Pancreas (tissue), 10 donors: ENCODE data around the gene PKNOX2. TPM values are rescaled to one million over a fixed set of nuclear protein-coding genes. Genes with fewer than 3 reads are reported as not detected.

Source experiments
- ATAC-seq, 4 donors: fragments of 200-7000 bp; cut with Tn5 transposase; one replicate each; pipeline versions ENCODE4 v1.8.0 to v1.9.1; 2020; ENCODE audit warnings: mild to moderate bottlenecking in 4 of 4, moderate library complexity in 4 of 4
- DNase-seq, 6 donors: peaks; one replicate each; pipeline ENCODE4 v3.0.0-alpha.2; 2020
- FAIRE-seq: peaks from 2 replicates; lab custom pipeline; 2012; peaks lifted over from hg19 to GRCh38; lab: Jason Lieb, UNC
- H3K27ac ChIP-seq, 4 donors: fragments of 200-600 bp; sonication (generic); 1 replicate in 3 of 4; 2 replicates in 1 of 4; pipeline versions ENCODE4 v1.5.0 to v1.8.0; 2020
- H3K27me3 ChIP-seq, 4 donors: fragments of 200-600 bp; one replicate each; pipeline ENCODE4 v1.8.0; 2021
- H3K36me3 ChIP-seq, 3 donors: fragments of 200-600 bp; sonication (generic) in 1 of 3; one replicate each; pipeline versions ENCODE4 v1.5.0 to v1.8.0; 2020 to 2021
- H3K4me1 ChIP-seq, 3 donors: fragments of 200-600 bp; one replicate each; pipeline ENCODE4 v1.8.0; 2021
- H3K4me3 ChIP-seq, 4 donors: fragments of 200-600 bp; sonication (generic) in 2 of 4; one replicate each; pipeline versions ENCODE4 v1.5.0 to v1.8.0; 2020 to 2021
- H3K9me3 ChIP-seq, 4 donors: fragments of 200-600 bp; one replicate each; pipeline ENCODE4 v1.8.0; 2021
- CTCF ChIP-seq, 4 donors: fragments of 200-600 bp; sonication (generic) in 3 of 4; IDR thresholded peaks; one replicate each; pipeline versions ENCODE4 v1.5.0 to v1.8.0; 2021; ENCODE audit warnings: antibody characterized with exemption in 4 of 4
- WGBS, 2 donors: extraction: QIAGEN DNeasy Blood & Tissue Kit; methylation state at CpG; one replicate each; pipeline ENCODE4 v1.1.7; 2013; 5-methylcytosine and 5-hydroxymethylcytosine counted together
- intact Hi-C, 3 donors: fragments of 100-400 bp; cut with DNase I; formaldehyde crosslinking; loops; one replicate each; pipeline versions ENCODE4 v1.11.1 to v1.14.2; 2022
- polyA plus RNA-seq, 2 donors: library from polyadenylated mRNA; stranded (reverse); fragments of 200-250 nt; gene quantifications; one replicate each; pipeline ENCODE4 v1.2.3, GENCODE V29; 2013
- total RNA-seq, 6 donors: library from RNA; stranded (reverse); fragmentation: NEBNext Ultra II Directional in 4 of 6; extraction: Animal tissue kit (Norgen Biotek cat#: 25700) in 4 of 6; gene quantifications; one replicate each; pipeline versions ENCODE4 v1.2.1 to v1.2.4, GENCODE V29; 2021 to 2023
- donor health status: healthy with polysubstance abuse.
- donor health status: DM: no; HTN: no; CAD: no; lungs with moderate emphysema.
- donor health status: DM: no; HTN: no; CAD: no.
- donor health status: control.
- donor health status: control.
- donor health status: Bipolar disorder and iron deficiency.
- donor health status: DM: yes; HTN: yes; CAD: no.
- donor health status: DM: no; HTN: no; CAD: no.
- donor health status: DM: no; HTN: no; CAD: no.
- donor health status: DM: yes; HTN: yes; CAD: no.

The PKNOX2 gene
- total and polyA plus RNA-seq, 8 donors = 3.4 to 8.1 (median 5.8) TPM

GRCh38 chr11:125156346-125157117 is 8.0 kb upstream of the PKNOX2 start:
- DNase-seq (no peak), FAIRE-seq (no peak), ATAC-seq (no peak)
- intact Hi-C loops = no loop called here
- Histone ChIP-seq H3K9me3 (no peaks in the 10 kb centered on the region), H3K27me3 (no peaks in the 10 kb centered on the region), H3K4me3 (no peak overlapping the region), H3K36me3 (no peaks in the 10 kb centered on the region), H3K4me1 (no peaks in the 10 kb centered on the region), H3K27ac (no peak overlapping the region)
- 79 to 83% methylated on average over 8 of the region's 8 CpGs for WGBS, 2 donors
- TF ChIP-seq CTCF (IDR thresholded peaks at IDR 0.05) = no peak

DNA sequence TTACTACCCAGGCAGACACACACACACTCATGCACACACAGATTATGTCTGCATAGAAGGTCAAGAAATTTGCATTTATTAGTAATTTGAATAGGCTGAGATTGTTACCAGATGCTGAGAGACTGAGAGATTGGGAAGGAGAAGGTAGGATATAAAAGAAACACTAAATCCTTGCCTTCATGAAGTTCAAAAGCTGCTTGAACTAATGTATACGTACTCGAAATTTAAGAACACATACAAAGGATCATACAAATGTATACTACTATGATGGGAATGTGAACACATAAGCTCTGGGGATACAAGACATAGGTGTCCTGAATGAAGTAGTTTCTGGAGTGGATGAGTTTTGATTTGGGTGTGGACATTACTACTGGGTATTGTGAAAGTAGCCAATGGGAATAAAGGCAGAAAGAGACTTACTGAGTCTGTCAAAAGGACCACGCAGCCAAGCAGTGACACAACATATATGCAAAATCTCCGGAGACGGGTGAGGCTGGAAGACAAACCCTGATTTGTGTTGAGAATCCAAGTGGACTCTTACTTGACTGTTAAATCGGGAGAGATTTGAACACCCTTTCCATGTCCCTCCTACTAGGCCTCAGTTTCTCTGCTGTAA is 7.3 kb upstream of the PKNOX2 start:
- ATAC-seq (no peak), FAIRE-seq (no peak), DNase-seq (no peak)
- intact Hi-C loops = no loop called here
- H3K36me3 ChIP-seq = no peaks in the 10 kb centered on the region
- TF ChIP-seq CTCF (IDR thresholded peaks at IDR 0.05) = no peak
- H3K27ac ChIP-seq = no peak overlapping the region
- no peaks in the 10 kb centered on the region for H3K27me3 ChIP-seq
- H3K4me1 ChIP-seq = no peaks in the 10 kb centered on the region
- H3K9me3 ChIP-seq = no peaks in the 10 kb centered on the region
- no peak overlapping the region for H3K4me3 ChIP-seq
- WGBS, 2 donors = 77 to 84% methylated on average over 6 of the region's 6 CpGs

- FAIRE-seq (no peak), DNase-seq (no peak), ATAC-seq (no peak)
- intact Hi-C loops = no loop called here
- H3K27ac ChIP-seq = no peak overlapping the region
- H3K4me1 ChIP-seq = no peaks in the 10 kb centered on the region
- H3K9me3 ChIP-seq = no peaks in the 10 kb centered on the region
- no peaks in the 10 kb centered on the region for H3K36me3 ChIP-seq
- H3K4me3 ChIP-seq = no peak overlapping the region
- H3K27me3 ChIP-seq = no peaks in the 10 kb centered on the region
- no peak for TF ChIP-seq CTCF (IDR thresholded peaks at IDR 0.05)
- 70 to 76% methylated on average over 10 of the region's 10 CpGs for WGBS, 2 donors
Observed at GRCh38 chr11:125157953-125158680, 6.4 kb upstream of the PKNOX2 start.

GRCh38 chr11:125162743-125163142 is 1.8 kb upstream of the PKNOX2 start:
- DNase-seq (no peak), FAIRE-seq (no peak), ATAC-seq (no peak)
- Histone ChIP-seq H3K27ac (no peak overlapping the region), H3K36me3 (no peaks in the 10 kb centered on the region), H3K27me3 (no peaks in the 10 kb centered on the region), H3K4me3 (no peak overlapping the region), H3K4me1 (peaks cover 0 to 7% (median 5%) of the 10 kb centered on the region in 3 donors), H3K9me3 (no peaks in the 10 kb centered on the region)
- intact Hi-C loops = loop anchor here in 1 of 3 donors (5.0 kb wide), 1 partner anchor 190 kb away; no protein-coding TSS in a partner anchor
- 65 to 76% methylated on average over 4 of the region's 4 CpGs for WGBS, 2 donors
- no peak for TF ChIP-seq CTCF (IDR thresholded peaks at IDR 0.05)
